ENCODE measurements around the gene BUB1B.

BUB1B gene

DNA sequence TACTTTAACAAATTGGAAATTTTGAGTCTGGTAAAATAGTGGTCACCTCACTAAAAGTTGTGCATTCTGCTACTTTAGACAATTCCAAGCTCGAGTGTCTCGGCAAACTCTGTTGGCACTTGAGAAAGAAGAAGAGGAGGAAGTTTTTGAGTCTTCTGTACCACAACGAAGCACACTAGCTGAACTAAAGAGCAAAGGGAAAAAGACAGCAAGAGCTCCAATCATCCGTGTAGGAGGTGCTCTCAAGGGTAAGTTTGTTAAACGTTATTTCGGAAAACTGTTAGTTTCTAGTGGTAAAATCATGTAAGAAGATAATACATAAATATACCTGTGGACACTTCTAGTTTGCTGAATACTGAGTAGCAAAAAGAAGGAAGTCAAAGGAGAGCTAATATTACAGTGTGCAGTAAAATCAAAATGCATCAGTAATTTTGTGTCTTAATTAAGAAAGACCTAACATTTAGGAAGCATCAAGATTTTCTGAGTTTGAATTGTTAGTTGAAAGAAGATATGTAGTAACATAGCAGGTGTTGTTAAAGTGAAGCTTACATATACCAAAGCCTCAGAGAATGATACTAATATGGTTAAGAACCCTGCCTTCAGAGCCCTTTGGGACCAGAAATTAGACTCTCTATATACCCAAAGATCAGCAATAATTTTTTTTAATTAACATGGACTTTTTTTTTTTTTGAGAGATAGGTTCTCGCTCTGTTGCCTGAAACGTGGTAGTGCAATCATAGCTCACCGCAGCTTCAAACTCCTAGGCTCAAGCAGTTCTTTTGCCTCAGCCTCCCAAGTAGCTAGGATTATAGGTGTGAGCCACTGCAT lies 23.0 kb downstream of the BUB1B start:
- no peak for DNase-seq (ENCODE audit: low read depth in 3 of 3)

- DNase-seq (ENCODE audit: low read depth in 3 of 3) = no peak
Observed at GRCh38 chr15:40190591-40190990, 29.7 kb downstream of the BUB1B start.

- DNase-seq (ENCODE audit: low read depth in 3 of 3) = no peak
Observed at GRCh38 chr15:40192942-40193341, 32.1 kb downstream of the BUB1B start.

DNA sequence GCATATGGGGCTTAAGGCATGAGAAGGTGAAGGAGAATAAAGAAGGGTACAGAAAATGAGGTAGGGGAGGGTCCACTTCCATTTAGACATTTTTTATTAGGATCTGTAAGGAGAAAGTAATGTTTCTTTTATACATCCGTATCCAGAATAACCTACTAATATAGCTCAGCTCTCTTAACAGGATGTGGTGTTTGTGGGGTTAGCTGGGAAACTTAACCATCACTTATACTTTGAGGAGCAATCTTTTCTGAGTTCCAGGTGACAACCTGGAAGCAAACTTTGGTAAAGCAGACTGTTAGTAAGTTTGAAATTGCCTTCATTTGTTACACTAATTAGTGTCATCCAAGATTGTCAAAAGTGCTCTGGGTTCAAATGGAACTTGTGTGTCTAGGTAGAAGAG lies 36.6 kb downstream of the BUB1B start:
- DNase-seq (ENCODE audit: low read depth in 3 of 3) = no peak

GRCh38 chr15:40198355-40199085 lies 37.7 kb downstream of the BUB1B start:
- DNase-seq (ENCODE audit: low read depth in 3 of 3) = no peak

DNA sequence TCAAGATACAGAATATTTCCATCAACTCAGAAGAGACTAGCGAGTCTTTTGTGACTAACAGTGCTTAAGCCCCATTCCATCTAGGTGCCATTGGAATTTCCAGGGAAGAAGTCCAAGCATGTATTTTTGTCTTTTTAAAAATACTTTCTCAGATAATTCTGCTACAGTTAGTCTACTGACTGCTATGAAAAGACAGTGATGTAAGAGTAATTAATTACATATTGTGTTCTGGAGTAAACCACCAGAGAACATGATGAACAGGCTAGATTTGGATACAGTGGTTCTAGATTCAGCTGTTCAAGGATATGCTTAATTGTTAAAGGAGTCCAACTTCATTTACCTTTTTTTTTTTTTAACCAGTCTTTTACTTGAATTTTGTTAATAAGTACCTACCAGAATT lies 43.2 kb downstream of the BUB1B start:
- DNase-seq (ENCODE audit: low read depth in 3 of 3) = no peak

DNA sequence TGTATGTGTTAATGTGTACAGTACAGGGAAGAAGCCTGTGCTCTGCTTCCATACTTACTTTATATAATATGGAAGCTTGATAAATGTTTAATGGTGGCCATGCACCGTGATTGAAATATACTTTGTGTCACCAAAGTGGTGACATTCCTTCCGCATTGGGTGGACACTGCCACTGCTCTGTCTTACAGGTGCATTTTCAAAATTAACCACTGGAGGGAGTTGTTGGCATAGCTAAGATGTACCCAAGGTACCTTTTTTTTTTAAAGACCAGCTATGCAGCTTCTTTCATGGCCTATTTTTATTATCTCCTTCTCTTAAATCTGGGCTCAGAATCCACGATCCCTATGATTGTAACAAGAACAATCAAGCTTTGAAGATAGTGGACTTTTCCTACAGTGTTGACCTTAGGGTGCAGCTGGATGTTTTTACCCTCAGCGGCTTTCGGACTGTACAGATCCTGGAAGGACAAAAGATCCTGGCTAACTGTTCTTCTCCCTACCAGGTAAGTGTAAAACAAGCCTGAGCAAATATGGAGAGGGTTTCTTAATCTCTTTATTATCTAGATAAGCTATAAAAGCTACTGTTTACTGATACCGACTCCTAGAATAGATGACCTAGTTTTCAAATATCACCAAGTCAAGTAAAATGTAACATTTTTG lies 56.4 kb downstream of the BUB1B start:
- DNase-seq (ENCODE audit: low read depth in 3 of 3) = no peak

DNA sequence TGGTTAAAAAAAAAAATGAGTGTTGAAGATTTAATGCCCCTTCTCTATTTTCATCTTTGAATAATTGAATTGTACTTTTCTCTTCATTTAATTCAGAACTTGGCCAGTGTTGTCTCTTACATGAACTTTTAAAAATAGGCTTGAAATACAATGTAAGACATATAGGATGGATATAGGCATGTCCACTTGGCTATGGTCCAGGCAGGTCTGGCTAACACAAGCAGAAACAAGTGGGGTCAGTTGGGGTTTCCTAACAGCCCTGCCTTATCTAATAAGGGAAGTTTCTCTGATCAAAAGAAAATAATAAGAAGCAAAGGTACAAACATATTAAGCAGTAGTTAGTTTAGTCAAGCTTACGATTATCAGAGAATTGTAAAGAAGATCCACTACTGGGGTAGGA lies 58.9 kb downstream of the BUB1B start:
- no peak for DNase-seq (ENCODE audit: low read depth in 3 of 3)

DNA sequence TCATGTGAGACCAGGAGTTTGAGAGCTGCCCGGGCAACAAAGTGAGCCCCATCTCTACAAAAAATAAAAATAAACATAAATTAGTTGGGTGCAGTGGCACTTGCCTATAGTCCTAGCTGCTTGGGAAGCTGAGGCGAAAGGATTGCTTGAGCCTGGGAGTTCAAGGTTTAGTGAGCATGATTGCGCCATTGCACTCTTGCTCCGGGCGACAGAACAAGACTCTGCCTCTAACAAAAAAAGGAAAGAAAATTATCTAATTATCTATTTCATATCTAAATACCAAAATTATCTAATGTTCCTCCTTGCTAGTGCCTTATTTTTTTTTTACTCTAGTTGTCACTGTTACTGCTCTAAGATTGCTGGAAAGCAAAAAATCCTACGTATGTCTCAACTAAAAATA lies 61.3 kb downstream of the BUB1B start:
- DNase-seq (ENCODE audit: low read depth in 3 of 3) = no peak

GRCh38 chr15:40226736-40227135 lies 65.9 kb downstream of the BUB1B start:
- DNase-seq (ENCODE audit: low read depth in 3 of 3) = no peak

GRCh38 chr15:40229316-40229715 lies 68.4 kb downstream of the BUB1B start:
- no peak for DNase-seq (ENCODE audit: low read depth in 3 of 3)

DNA sequence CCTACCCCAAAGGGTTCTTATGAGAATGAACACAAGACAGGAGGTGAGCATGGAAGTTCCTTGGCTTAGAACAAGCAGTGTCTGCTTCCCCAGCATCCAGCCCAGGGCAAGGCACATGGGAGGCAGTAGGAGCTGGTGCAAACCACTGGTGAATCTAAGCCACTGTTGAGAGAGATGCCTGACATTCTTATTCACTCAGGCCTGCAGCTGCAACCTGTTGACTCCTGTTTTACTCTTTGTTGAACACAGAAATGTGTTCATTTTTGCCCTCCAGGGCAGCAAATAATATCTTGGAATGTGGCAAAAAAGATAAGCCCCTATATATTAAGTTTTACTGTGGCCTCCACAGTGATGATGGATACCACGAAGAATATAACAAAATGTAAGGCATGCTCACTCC lies 69.1 kb downstream of the BUB1B start:
- no peak for DNase-seq (ENCODE audit: low read depth in 3 of 3)

DNA sequence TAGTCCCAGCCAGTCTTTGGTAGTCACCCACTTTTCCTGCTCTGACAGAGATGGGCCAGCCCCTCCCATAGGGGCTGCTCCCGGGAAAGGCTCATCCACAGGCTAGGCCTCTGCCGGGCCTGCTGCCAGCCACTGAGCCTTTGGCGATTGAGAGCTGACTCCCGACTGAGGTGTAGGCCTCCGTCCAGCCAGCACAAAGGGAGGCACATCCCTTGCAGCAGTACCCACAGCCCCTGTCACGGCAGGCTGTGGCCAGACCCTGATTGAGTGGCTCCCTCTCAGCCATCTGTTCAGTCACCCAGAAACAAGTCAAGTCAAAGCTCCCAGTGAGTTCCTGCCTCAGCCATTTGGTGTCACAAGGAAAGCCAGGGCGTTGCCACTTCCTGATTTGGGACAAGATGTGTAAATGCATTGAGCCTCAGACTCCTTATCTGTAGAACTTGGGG lies 71.8 kb downstream of the BUB1B start:
- DNase-seq (ENCODE audit: low read depth in 3 of 3) = no peak

GRCh38 chr15:40233727-40234577 lies 73.1 kb downstream of the BUB1B start:
- DNase-seq (ENCODE audit: low read depth in 3 of 3) = no peak

GRCh38 chr15:40234783-40235182 lies 73.9 kb downstream of the BUB1B start:
- no peak for DNase-seq (ENCODE audit: low read depth in 3 of 3)

DNA sequence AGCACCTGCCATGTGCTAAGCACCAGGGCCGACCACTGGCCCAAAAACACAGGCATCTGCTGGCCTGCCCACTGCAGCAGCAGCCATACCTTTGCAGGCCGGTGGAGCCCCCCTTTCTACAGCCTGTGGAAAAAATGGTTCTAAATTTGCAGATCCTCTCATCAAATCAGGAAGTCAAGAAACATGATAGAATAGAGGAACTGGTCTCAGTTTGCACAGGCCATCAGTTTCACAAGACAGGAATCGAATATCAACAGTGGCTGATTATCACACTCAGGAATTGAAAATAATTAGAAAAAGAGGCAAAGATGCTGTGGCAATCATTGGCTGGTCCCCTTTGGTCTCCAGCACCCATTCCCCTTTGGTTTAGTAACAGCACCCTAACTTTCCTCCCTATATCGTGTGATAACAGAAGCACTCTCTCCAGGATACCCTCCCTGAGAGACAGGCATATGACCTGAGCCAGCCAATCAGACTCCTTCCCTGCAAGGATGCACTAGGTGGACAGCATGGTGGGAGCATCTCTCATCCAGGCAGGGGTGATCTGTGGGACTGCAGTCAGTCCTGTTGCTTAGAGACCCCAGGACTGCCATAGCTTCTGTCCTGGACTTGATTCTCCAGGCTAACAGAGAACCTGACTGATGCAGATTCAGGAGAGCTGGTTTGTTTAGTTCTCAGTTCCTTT lies 74.5 kb downstream of the BUB1B start:
- no peak for DNase-seq (ENCODE audit: low read depth in 3 of 3)

- DNase-seq (ENCODE audit: low read depth in 3 of 3) = peak in 1 of 3 experiments; percentile 13
Observed at GRCh38 chr15:40238532-40239403, 77.9 kb downstream of the BUB1B start, which contains the start of gene PAK6. PAK6 (plus strand) TSS chr15:40239063; CDS start chr15:40264786, 25,723 bp downstream.

GRCh38 chr15:40239404-40239692 lies 78.5 kb downstream of the BUB1B start:
- DNase-seq (ENCODE audit: low read depth in 3 of 3) = no peak

- no peak for DNase-seq (ENCODE audit: low read depth in 3 of 3)
Observed at GRCh38 chr15:40239693-40240618, 79.1 kb downstream of the BUB1B start.
